Measurements from ENCODE around the gene SIRT3. TPM values are rescaled to one million over a fixed set of nuclear protein-coding genes. Genes with fewer than 3 reads are reported as not detected.
A peak's percentile ranks its signal among the peaks of the same experiment; 100 is the strongest.

SIRT3 gene
- 10 to 100 TPM in 3 of 4 donors, 1 to 10 TPM in 1; 7.2 to 27.9 (median 20.6) TPM for total RNA-seq

DNA sequence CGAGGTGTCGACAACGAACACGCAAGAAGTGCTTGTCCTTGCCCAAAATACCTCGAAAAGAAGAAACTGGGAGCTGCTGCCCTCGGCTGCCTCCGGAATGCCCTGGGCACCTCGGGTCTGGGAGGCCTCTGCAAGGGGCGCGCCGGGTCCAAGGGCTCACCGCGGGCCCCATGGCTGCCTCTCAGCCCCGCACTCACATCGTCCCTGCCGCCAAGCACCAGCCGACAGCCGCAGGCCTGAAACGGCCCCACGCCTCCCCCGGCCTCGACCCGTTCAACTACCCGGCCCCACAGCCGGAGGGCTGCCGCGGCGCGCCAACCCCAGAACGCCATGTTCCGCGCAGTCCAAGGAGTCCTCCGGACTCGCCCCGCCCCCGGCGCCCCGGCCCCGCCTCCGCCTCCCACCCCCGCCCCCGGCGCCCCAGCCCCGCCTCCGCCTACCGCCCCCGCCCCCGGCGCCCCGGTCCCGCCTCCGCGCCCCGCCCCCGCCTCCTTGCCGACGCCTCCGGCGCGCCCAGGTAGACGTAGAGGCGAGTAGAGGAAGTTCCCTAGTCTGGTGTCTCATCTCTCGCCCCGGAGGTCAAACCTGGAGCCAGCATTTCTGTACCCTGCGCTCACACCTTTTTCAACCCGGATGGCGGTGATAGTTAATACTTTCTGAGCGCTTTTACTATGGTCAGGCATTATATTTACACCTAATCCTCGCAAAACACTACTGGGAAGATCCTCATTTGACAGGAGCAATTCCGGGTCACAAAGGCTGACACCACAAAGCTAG is at the start of gene SIRT3:
TSS of gene SIRT3 (minus strand) at position 346 of the 777 bp plus-strand sequence. CDS start at position 332, 14 bp downstream.
- H3K36me3 ChIP-seq: peaks cover 0 to 5% (median 0%) of the 10 kb centered on the region in 4 donors
- H3K27me3 ChIP-seq: no peaks in the 10 kb centered on the region
- peaks cover 17 to 28% (median 19%) of the 10 kb centered on the region in 4 donors for H3K4me1 ChIP-seq
- peak within 1 kb of the TSS; percentile 68 to 100 (median 92) for H3K4me3 ChIP-seq
- H3K9me3 ChIP-seq: no peaks in the 10 kb centered on the region
- intact Hi-C loops (cut with DNase I; ENCODE audit: low total_unique reads) (no loop called here), in situ Hi-C loops (cut with MboI; ENCODE audit: low pct_ligation_motif_present in 1 of 4, low pct_unique_long_range_greater_than_20kb in 1 of 4, low sequenced_read_pairs in 3 of 4) (no loop called here)
- peak; percentile 58 to 88 (median 83) for TF ChIP-seq POLR2AphosphoS5 (IDR thresholded peaks at IDR 0.05)
- no peak for TF ChIP-seq EP300 (IDR thresholded peaks at IDR 0.05; ENCODE audit: low read depth)
- TF ChIP-seq, protein P1, sequence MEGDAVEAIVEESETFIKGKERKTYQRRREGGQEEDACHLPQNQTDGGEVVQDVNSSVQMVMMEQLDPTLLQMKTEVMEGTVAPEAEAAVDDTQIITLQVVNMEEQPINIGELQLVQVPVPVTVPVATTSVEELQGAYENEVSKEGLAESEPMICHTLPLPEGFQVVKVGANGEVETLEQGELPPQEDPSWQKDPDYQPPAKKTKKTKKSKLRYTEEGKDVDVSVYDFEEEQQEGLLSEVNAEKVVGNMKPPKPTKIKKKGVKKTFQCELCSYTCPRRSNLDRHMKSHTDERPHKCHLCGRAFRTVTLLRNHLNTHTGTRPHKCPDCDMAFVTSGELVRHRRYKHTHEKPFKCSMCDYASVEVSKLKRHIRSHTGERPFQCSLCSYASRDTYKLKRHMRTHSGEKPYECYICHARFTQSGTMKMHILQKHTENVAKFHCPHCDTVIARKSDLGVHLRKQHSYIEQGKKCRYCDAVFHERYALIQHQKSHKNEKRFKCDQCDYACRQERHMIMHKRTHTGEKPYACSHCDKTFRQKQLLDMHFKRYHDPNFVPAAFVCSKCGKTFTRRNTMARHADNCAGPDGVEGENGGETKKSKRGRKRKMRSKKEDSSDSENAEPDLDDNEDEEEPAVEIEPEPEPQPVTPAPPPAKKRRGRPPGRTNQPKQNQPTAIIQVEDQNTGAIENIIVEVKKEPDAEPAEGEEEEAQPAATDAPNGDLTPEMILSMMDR (IDR thresholded peaks at IDR 0.05): peak in 4 of 5 experiments; percentile 16 to 73 (median 46)
- peak; percentile 88 for TF ChIP-seq POLR2A (IDR thresholded peaks at IDR 0.05)
- WGBS, 2 donors (ENCODE audit: low coverage in 1 of 2): 0 to 1% methylated on average over 4 to 23 of the region's 70 CpGs
- DNase-seq: peak; percentile 92
- peak within 1 kb of the TSS; percentile 94 to 99 (median 98) for H3K27ac ChIP-seq

DNA sequence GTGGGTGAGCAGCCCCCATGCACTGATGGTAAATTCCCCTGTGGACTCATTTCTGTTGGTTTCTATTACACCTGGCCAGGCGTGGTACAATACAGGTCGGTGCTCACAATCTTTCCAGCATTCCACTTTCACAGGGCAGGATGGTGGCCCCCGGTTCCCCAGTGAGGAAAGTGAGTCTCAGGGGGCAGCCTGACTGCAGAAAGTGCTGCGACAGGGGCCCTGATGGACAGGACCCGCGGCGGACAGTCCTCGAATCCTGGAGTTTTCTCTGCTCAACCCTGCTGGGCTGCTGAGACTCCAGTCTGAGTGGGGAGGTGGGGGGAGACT is 49.7 kb upstream of the SIRT3 start:
- in situ Hi-C loops (cut with MboI; ENCODE audit: low pct_ligation_motif_present in 1 of 4, low pct_unique_long_range_greater_than_20kb in 1 of 4, low sequenced_read_pairs in 3 of 4) (no loop called here), intact Hi-C loops (cut with DNase I; ENCODE audit: low total_unique reads) (no loop called here)
- H3K27ac ChIP-seq: no peak overlapping the region
- no peaks in the 10 kb centered on the region for H3K9me3 ChIP-seq
- peaks cover 50% of the 10 kb centered on the region for H3K27me3 ChIP-seq
- H3K4me3 ChIP-seq: no peak overlapping the region
- TF ChIP-seq EP300 (IDR thresholded peaks at IDR 0.05; ENCODE audit: low read depth) (no peak), POLR2A (IDR thresholded peaks at IDR 0.05) (no peak), POLR2AphosphoS5 (IDR thresholded peaks at IDR 0.05) (no peak)
- TF ChIP-seq, protein P1 (IDR thresholded peaks at IDR 0.05): no peak
- DNase-seq: no peak
- H3K4me1 ChIP-seq: peaks cover 0 to 30% (median 23%) of the 10 kb centered on the region in 4 donors
- WGBS, 2 donors (ENCODE audit: low coverage in 1 of 2): 88% methylated on average over 8 of the region's 8 CpGs; no CpG with 5 or more reads in 1 of the 2 donors
- no peaks in the 10 kb centered on the region for H3K36me3 ChIP-seq

DNA sequence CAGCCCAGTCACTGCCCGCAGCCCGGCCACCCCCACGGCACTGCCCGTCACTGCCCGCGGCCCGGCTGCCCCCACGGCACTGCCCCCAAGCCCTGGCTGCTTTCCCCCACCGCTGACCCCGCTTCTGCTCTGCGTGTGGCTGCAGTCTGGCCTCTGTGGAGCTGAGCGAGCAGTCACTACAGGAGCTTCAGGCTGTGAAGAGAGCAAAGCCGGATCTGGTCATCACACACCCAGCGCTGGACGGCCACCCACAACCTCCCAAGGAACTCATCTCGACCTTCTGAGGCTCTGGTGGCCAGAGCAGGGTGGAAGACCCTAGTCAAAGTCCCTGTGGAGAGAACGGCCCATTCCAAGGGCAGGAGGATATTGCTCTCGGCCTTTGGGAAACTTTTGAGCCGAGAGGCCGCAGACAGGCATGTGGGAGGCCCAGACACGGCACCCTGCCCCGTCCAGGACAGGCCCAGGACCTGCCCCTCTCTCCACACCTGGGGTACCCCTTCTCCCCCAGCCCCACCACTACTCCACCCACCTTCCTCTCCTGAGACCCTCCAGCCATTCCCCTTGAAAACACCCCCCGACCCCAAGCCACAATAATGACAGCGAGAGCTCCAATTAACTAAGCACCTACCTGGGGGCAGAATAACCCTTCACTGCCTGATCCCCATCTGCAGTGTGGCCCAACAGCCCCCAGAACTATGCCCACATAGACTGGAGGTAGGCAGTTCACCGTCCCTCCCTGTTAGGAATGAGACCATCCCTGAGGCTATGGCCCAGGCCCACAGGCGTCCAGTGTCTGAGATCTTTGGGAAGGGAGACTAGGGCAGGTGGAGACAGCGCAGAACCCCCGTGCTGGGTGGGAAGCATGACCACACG is 49.1 kb upstream of the SIRT3 start:
- in situ Hi-C loops (cut with MboI; ENCODE audit: low pct_ligation_motif_present in 1 of 4, low pct_unique_long_range_greater_than_20kb in 1 of 4, low sequenced_read_pairs in 3 of 4): no loop called here
- H3K36me3 ChIP-seq: no peaks in the 10 kb centered on the region
- no peaks in the 10 kb centered on the region for H3K9me3 ChIP-seq
- WGBS, 2 donors (ENCODE audit: low coverage in 1 of 2): 80 to 86% methylated on average over 1 to 28 of the region's 29 CpGs
- H3K27ac ChIP-seq: no peak overlapping the region
- H3K27me3 ChIP-seq: peaks cover 56% of the 10 kb centered on the region
- peaks cover 0 to 36% (median 29%) of the 10 kb centered on the region in 4 donors for H3K4me1 ChIP-seq
- TF ChIP-seq EP300 (IDR thresholded peaks at IDR 0.05; ENCODE audit: low read depth) (no peak), POLR2A (IDR thresholded peaks at IDR 0.05) (no peak), POLR2AphosphoS5 (IDR thresholded peaks at IDR 0.05) (no peak)
- TF ChIP-seq, protein P1 (IDR thresholded peaks at IDR 0.05): no peak
- DNase-seq: no peak
- H3K4me3 ChIP-seq: no peak overlapping the region
- intact Hi-C loops (cut with DNase I; ENCODE audit: low total_unique reads): no loop called here

Data from transverse colon (tissue), 4 donors.